ENCODE data around the gene FICD. TPM values are rescaled to one million over a fixed set of nuclear protein-coding genes. Genes with fewer than 3 reads are reported as not detected.

Gene FICD
- total RNA-seq, 2 experiments from 2014 or later = 8.4 to 9.0 TPM

GRCh38 chr12:108564724-108565123, 49.6 kb downstream of the FICD start:
- DNase-seq (ENCODE audit: low spot score) = no peak
- Histone ChIP-seq H3K4me1 (ENCODE audit: insufficient read depth, low read length, poor library complexity, severe bottlenecking) (peaks cover 61% of the 10 kb centered on the region), H3K4me2 (ENCODE audit: low read length) (peak overlapping the region; percentile 83), H3K36me3 (ENCODE audit: insufficient read depth, low read length) (peaks cover 52% of the 10 kb centered on the region), H2AFZ (ENCODE audit: low read length) (no peak overlapping the region), H3K9me3 (ENCODE audit: low read length) (no peaks in the 10 kb centered on the region), H3K27ac (ENCODE audit: low read depth, low read length, poor library complexity, severe bottlenecking) (peak overlapping the region; percentile 93), H3K4me3 (ENCODE audit: low read depth, low read length, poor library complexity, severe bottlenecking) (no peak overlapping the region), H3K9me2 (ENCODE audit: insufficient read depth, low read length) (no peaks in the 10 kb centered on the region), H3K79me2 (ENCODE audit: insufficient read depth, low read depth, low read length) (peaks cover 46% of the 10 kb centered on the region), H4K20me1 (ENCODE audit: insufficient read depth, low read length) (peaks cover 5% of the 10 kb centered on the region; the same call in 1 of the 2 replicates)
- TF ChIP-seq CTCF (conservative IDR thresholded peaks at IDR 0.05; ENCODE audit: low read length) (no peak), EZH2phosphoT487 (IDR thresholded peaks at IDR 0.05; ENCODE audit: borderline replicate concordance, low read depth, low read length) (no peak)
- no TSS peak for BruUV-seq (replicated peaks)
- ChIA-PET POLR2A (interaction anchor here (0.5 to 15.0 kb wide), 7 partner anchors 16 to 166 kb away, joined by 3 to 309 read pairs (median 3); partner anchors contain the start of gene SELPLG), CTCF (ENCODE audit: unreplicated experiment) (interaction anchor here (0.8 kb wide), 1 partner anchor 53 kb away, joined by 5 read pairs; no protein-coding TSS in a partner anchor)
- intact Hi-C loops (cut with micrococcal nuclease; ENCODE audit: unreplicated experiment) = loop anchor here (5.0 kb wide), 2 partner anchors 293 to 498 kb away; partner anchors contain the start of gene SSH1

GRCh38 chr12:108565146-108565545, 50.1 kb downstream of the FICD start:
- peaks cover 41% of the 10 kb centered on the region for H3K79me2 ChIP-seq (ENCODE audit: insufficient read depth, low read depth, low read length)
- H3K4me2 ChIP-seq (ENCODE audit: low read length) = peak overlapping the region; percentile 83
- DNase-seq (ENCODE audit: low spot score) = no peak
- H3K27ac ChIP-seq (ENCODE audit: low read depth, low read length, poor library complexity, severe bottlenecking) = peak overlapping the region; percentile 93
- no peak for TF ChIP-seq EZH2phosphoT487 (IDR thresholded peaks at IDR 0.05; ENCODE audit: borderline replicate concordance, low read depth, low read length)
- no peak for TF ChIP-seq CTCF (conservative IDR thresholded peaks at IDR 0.05; ENCODE audit: low read length)
- peaks cover 56% of the 10 kb centered on the region for H3K36me3 ChIP-seq (ENCODE audit: insufficient read depth, low read length)
- peaks cover 2% of the 10 kb centered on the region; the same call in 1 of the 2 replicates for H4K20me1 ChIP-seq (ENCODE audit: insufficient read depth, low read length)
- no TSS peak for BruUV-seq (replicated peaks)
- ChIA-PET CTCF (ENCODE audit: unreplicated experiment) (interaction anchor here (0.8 to 1.0 kb wide), 2 partner anchors 53 kb away, joined by 5 to 6 read pairs; no protein-coding TSS in a partner anchor), POLR2A (interaction anchor here (0.5 to 15.0 kb wide), 8 partner anchors 16 to 165 kb away, joined by 3 to 309 read pairs (median 7); partner anchors contain the start of gene SELPLG)
- H2AFZ ChIP-seq (ENCODE audit: low read length) = no peak overlapping the region
- H3K4me3 ChIP-seq (ENCODE audit: low read depth, low read length, poor library complexity, severe bottlenecking) = no peak overlapping the region
- H3K4me1 ChIP-seq (ENCODE audit: insufficient read depth, low read length, poor library complexity, severe bottlenecking) = peaks cover 65% of the 10 kb centered on the region
- intact Hi-C loops (cut with micrococcal nuclease; ENCODE audit: unreplicated experiment) = no loop called here
- no peaks in the 10 kb centered on the region for H3K9me2 ChIP-seq (ENCODE audit: insufficient read depth, low read length)
- H3K9me3 ChIP-seq (ENCODE audit: low read length) = no peaks in the 10 kb centered on the region

- intact Hi-C loops (cut with micrococcal nuclease; ENCODE audit: unreplicated experiment) = no loop called here
- Histone ChIP-seq H3K36me3 (ENCODE audit: insufficient read depth, low read length) (peaks cover 58% of the 10 kb centered on the region), H3K4me3 (ENCODE audit: low read depth, low read length, poor library complexity, severe bottlenecking) (peak overlapping the region; percentile 11), H2AFZ (ENCODE audit: low read length) (no peak overlapping the region), H3K27ac (ENCODE audit: low read depth, low read length, poor library complexity, severe bottlenecking) (peak overlapping the region; percentile 93), H4K20me1 (ENCODE audit: insufficient read depth, low read length) (no peaks in the 10 kb centered on the region), H3K4me1 (ENCODE audit: insufficient read depth, low read length, poor library complexity, severe bottlenecking) (peaks cover 73% of the 10 kb centered on the region), H3K4me2 (ENCODE audit: low read length) (peak overlapping the region; percentile 83), H3K79me2 (ENCODE audit: insufficient read depth, low read depth, low read length) (peaks cover 33% of the 10 kb centered on the region), H3K9me2 (ENCODE audit: insufficient read depth, low read length) (no peaks in the 10 kb centered on the region), H3K9me3 (ENCODE audit: low read length) (no peaks in the 10 kb centered on the region)
- POLR2A ChIA-PET = interaction anchor here (0.6 to 15.0 kb wide), 8 partner anchors 9 to 191 kb away, joined by 3 to 309 read pairs (median 5); partner anchors contain the start of gene SELPLG
- BruUV-seq (replicated peaks) = no TSS peak
- no peak for TF ChIP-seq CTCF (conservative IDR thresholded peaks at IDR 0.05; ENCODE audit: low read length)
- no peak for TF ChIP-seq EZH2phosphoT487 (IDR thresholded peaks at IDR 0.05; ENCODE audit: borderline replicate concordance, low read depth, low read length)
- DNase-seq (ENCODE audit: low spot score) = peak; percentile 83
- CTCF ChIA-PET (ENCODE audit: unreplicated experiment) = interaction anchor here (0.8 to 1.0 kb wide), 3 partner anchors 52 to 87 kb away, joined by 3 to 6 read pairs (median 3); no protein-coding TSS in a partner anchor
These were observed 50.9 kb downstream of the FICD start for GRCh38 chr12:108565976-108566375.
